GM20000 (cell line): ENCODE results near the gene PLCD3.

Experiments
- DNase-seq: peaks from one replicate; pipeline ENCODE4 v3.0.0; 2012; ENCODE audit warnings: low spot score
- CTCF ChIP-seq: IDR thresholded peaks from 2 replicates; pipeline ENCODE4 v1.5.1; 2012; ENCODE audit warnings: mild to moderate bottlenecking, control low read depth; ENCODE audit errors: extremely low read depth, missing control alignments

The PLCD3 gene

GRCh38 chr17:45149037-45149668 lies 16.8 kb upstream of the PLCD3 start:
- peak; percentile 94 for TF ChIP-seq CTCF
- DNase-seq: peak; percentile 79

- no peak for TF ChIP-seq CTCF
- peak; percentile 95 for DNase-seq
Observed at GRCh38 chr17:45148183-45149036, 16.1 kb upstream of the PLCD3 start, which contains the start of gene HEXIM1. HEXIM1 (plus strand) TSS chr17:45148475; CDS start chr17:45149191, 716 bp downstream.

GRCh38 chr17:45147581-45148182 lies 15.4 kb upstream of the PLCD3 start:
- no peak for TF ChIP-seq CTCF
- peak; percentile 79 for DNase-seq

- TF ChIP-seq CTCF: no peak
- DNase-seq: peak; percentile 77
Observed at GRCh38 chr17:45146890-45147580, 14.7 kb upstream of the PLCD3 start.

GRCh38 chr17:45146592-45146889 lies 14.2 kb upstream of the PLCD3 start:
- no peak for DNase-seq
- no peak for TF ChIP-seq CTCF

GRCh38 chr17:45146166-45146565 lies 13.9 kb upstream of the PLCD3 start:
- DNase-seq: no peak
- TF ChIP-seq CTCF: no peak
